ENCODE results near the gene RBP2. TPM values are rescaled to one million over a fixed set of nuclear protein-coding genes. Genes with fewer than 3 reads are reported as not detected.
A peak's percentile ranks its signal among the peaks of the same experiment; 100 is the strongest.

Gene RBP2
- total and polyA plus RNA-seq, 9 of the 15 experiments (the other 6 are each of a cell fraction or from before 2014, with no cell fraction given): not detected

GRCh38 chr3:139418144-139418543 lies 58.2 kb downstream of the RBP2 start (continued):
- no peak for TF ChIP-seq RUNX1 (IDR thresholded peaks at IDR 0.05; ENCODE audit: low read depth)
- TF ChIP-seq ZNF644 (tag; IDR thresholded peaks at IDR 0.05; ENCODE audit: low read depth): no peak

DNA sequence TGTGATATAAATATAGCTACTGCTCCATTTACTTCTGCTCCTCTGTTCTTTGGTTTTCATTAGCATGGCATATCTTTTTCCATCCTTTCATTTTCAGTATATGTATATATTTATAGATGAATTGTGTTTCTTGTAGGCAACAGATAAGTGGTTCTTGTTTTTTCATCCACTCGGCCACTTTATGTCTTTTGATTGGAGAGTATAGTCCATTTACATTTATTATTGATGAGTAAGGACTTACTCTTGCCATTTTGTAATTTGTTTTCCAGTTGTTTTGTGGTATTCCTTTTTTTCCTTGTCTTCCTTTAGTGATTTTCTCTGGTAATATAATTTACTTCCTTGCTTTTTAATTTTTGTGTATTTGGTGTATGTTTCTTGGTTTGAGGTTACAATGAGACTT lies 60.0 kb downstream of the RBP2 start:
- FAIRE-seq (no peak), ATAC-seq (no peak), DNase-seq (ENCODE audit: extremely low read depth in 1 of 4, low spot score in 3 of 4) (no peak)
- Histone ChIP-seq H3K9me3 (replicated peaks; ENCODE audit: control insufficient read depth, insufficient read depth, low read depth, low read length) (no peaks in the 10 kb centered on the region), H3K4me1 (replicated peaks in 1 of 2; ENCODE audit: control insufficient read depth in 2 of 2, insufficient read depth in 2 of 2, low read length in 2 of 2) (no peaks in the 10 kb centered on the region; a peak in 1 of 5 replicates), H3K36me3 (ENCODE audit: control insufficient read depth, insufficient read depth, low read length) (no peaks in the 10 kb centered on the region), H3K4me3 (no peak overlapping the region), H2AFZ (ENCODE audit: low read depth, low read length) (no peak overlapping the region), H3K9ac (ENCODE audit: insufficient read depth in 1 of 2, low read depth in 2 of 2, low read length in 2 of 2) (no peak overlapping the region), H3K27ac (ENCODE audit: extremely low read depth, low read depth, low read length) (no peak overlapping the region), H3K79me2 (ENCODE audit: control insufficient read depth, insufficient read depth, low read length) (no peaks in the 10 kb centered on the region), H3K4me2 (ENCODE audit: insufficient read depth, low read length) (no peak overlapping the region), H3K9me1 (ENCODE audit: control insufficient read depth, insufficient read depth, low read length) (no peaks in the 10 kb centered on the region), H4K20me1 (replicated peaks; ENCODE audit: control insufficient read depth, insufficient read depth, low read length) (no peaks in the 10 kb centered on the region), H3K27me3 (ENCODE audit: control insufficient read depth in 2 of 2, insufficient read depth in 2 of 2, low read length in 2 of 2) (no peaks in the 10 kb centered on the region)
- ChIA-PET CTCF (ENCODE audit: low intra/inter-chr PET ratio) (no interaction called here), POLR2A (no interaction called here)
- no TSS peak for BruUV-seq (replicated peaks)
- WGBS (ENCODE audit: insufficient coverage, low coverage, missing lambda C conversion rate): 4% methylated on average over 1 of the region's 1 CpG
- in situ Hi-C loops (cut with MboI): no loop called here
- TF ChIP-seq ZNF354B (CRISPR knock-in tag; IDR thresholded peaks at IDR 0.05) (peak; percentile 52; the same call in 1 of the 2 replicates), AFF1 (IDR thresholded peaks at IDR 0.05; ENCODE audit: low read depth in 1 of 2, partially characterized antibody in 2 of 2) (no peak), CBFA2T3 (IDR thresholded peaks at IDR 0.05) (no peak), ZNF316 (IDR thresholded peaks at IDR 0.05) (peak; percentile 56; the same call in 1 of the 2 replicates), ZNF507 (tag; conservative IDR thresholded peaks at IDR 0.05) (peak; percentile 96), GTF2B (IDR thresholded peaks at IDR 0.05; ENCODE audit: extremely low read depth, insufficient read length) (no peak), CBX5 (IDR thresholded peaks at IDR 0.05; ENCODE audit: borderline replicate concordance, low read depth) (no peak)
- TF ChIP-seq, protein P1, sequence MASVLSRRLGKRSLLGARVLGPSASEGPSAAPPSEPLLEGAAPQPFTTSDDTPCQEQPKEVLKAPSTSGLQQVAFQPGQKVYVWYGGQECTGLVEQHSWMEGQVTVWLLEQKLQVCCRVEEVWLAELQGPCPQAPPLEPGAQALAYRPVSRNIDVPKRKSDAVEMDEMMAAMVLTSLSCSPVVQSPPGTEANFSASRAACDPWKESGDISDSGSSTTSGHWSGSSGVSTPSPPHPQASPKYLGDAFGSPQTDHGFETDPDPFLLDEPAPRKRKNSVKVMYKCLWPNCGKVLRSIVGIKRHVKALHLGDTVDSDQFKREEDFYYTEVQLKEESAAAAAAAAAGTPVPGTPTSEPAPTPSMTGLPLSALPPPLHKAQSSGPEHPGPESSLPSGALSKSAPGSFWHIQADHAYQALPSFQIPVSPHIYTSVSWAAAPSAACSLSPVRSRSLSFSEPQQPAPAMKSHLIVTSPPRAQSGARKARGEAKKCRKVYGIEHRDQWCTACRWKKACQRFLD (CRISPR knock-in tag; IDR thresholded peaks at IDR 0.05): no peak
- TF ChIP-seq, protein P2, sequence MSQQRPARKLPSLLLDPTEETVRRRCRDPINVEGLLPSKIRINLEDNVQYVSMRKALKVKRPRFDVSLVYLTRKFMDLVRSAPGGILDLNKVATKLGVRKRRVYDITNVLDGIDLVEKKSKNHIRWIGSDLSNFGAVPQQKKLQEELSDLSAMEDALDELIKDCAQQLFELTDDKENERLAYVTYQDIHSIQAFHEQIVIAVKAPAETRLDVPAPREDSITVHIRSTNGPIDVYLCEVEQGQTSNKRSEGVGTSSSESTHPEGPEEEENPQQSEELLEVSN (IDR thresholded peaks at IDR 0.05; ENCODE audit: borderline replicate concordance in 1 of 2, extremely low read depth in 1 of 2, insufficient read depth in 1 of 2, insufficient read length in 1 of 2, low read depth in 1 of 2, low read length in 1 of 2, poor library complexity in 1 of 2, severe bottlenecking in 1 of 2): no peak
- intact Hi-C loops (cut with micrococcal nuclease): no loop called here

Measured in K562 (cell line).